Panc1 (cell line): ENCODE results near the gene COL23A1.

Source experiments
- TF ChIP-seq, protein P1 (sequence below): fragments of 450-650 bp; IDR thresholded peaks from 2 replicates; pipeline ENCODE4 v1.5.1; 2017; ENCODE audit warnings: mild to moderate bottlenecking
- TF ChIP-seq, protein P2 (sequence below), 2 experiments: IDR thresholded peaks; 2 replicates each; pipeline ENCODE4 v1.6.1; 2011 to 2012; ENCODE audit warnings: low read depth in 2 of 2, control low read depth in 1 of 2, low read length in 1 of 2, mild to moderate bottlenecking in 1 of 2, moderate library complexity in 1 of 2; ENCODE audit not compliant: insufficient read depth in 1 of 2

GRCh38 chr5:178637356-178638074 is 47.3 kb upstream of the COL23A1 start:
- TF ChIP-seq, protein P1, sequence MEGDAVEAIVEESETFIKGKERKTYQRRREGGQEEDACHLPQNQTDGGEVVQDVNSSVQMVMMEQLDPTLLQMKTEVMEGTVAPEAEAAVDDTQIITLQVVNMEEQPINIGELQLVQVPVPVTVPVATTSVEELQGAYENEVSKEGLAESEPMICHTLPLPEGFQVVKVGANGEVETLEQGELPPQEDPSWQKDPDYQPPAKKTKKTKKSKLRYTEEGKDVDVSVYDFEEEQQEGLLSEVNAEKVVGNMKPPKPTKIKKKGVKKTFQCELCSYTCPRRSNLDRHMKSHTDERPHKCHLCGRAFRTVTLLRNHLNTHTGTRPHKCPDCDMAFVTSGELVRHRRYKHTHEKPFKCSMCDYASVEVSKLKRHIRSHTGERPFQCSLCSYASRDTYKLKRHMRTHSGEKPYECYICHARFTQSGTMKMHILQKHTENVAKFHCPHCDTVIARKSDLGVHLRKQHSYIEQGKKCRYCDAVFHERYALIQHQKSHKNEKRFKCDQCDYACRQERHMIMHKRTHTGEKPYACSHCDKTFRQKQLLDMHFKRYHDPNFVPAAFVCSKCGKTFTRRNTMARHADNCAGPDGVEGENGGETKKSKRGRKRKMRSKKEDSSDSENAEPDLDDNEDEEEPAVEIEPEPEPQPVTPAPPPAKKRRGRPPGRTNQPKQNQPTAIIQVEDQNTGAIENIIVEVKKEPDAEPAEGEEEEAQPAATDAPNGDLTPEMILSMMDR = no peak
- TF ChIP-seq, protein P2, sequence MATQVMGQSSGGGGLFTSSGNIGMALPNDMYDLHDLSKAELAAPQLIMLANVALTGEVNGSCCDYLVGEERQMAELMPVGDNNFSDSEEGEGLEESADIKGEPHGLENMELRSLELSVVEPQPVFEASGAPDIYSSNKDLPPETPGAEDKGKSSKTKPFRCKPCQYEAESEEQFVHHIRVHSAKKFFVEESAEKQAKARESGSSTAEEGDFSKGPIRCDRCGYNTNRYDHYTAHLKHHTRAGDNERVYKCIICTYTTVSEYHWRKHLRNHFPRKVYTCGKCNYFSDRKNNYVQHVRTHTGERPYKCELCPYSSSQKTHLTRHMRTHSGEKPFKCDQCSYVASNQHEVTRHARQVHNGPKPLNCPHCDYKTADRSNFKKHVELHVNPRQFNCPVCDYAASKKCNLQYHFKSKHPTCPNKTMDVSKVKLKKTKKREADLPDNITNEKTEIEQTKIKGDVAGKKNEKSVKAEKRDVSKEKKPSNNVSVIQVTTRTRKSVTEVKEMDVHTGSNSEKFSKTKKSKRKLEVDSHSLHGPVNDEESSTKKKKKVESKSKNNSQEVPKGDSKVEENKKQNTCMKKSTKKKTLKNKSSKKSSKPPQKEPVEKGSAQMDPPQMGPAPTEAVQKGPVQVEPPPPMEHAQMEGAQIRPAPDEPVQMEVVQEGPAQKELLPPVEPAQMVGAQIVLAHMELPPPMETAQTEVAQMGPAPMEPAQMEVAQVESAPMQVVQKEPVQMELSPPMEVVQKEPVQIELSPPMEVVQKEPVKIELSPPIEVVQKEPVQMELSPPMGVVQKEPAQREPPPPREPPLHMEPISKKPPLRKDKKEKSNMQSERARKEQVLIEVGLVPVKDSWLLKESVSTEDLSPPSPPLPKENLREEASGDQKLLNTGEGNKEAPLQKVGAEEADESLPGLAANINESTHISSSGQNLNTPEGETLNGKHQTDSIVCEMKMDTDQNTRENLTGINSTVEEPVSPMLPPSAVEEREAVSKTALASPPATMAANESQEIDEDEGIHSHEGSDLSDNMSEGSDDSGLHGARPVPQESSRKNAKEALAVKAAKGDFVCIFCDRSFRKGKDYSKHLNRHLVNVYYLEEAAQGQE (IDR thresholded peaks at IDR 0.05; ENCODE audit: insufficient read depth in 1 of 2, low read depth in 2 of 2, low read length in 1 of 2) = no peak
